ENCODE data around the gene VAC14. TPM values are rescaled to one million over a fixed set of nuclear protein-coding genes. Genes with fewer than 3 reads are reported as not detected.
A peak's percentile ranks its signal among the peaks of the same experiment; 100 is the strongest.
"Not testable (repeated sequence)": the region's sequence is repeated elsewhere in the genome, so short reads cannot be mapped to it uniquely, and the experiment has no call there.

Gene VAC14
- total RNA-seq, 4 donors from 2014 or later, result 31.1 to 47.0 (median 37.0) TPM

DNA sequence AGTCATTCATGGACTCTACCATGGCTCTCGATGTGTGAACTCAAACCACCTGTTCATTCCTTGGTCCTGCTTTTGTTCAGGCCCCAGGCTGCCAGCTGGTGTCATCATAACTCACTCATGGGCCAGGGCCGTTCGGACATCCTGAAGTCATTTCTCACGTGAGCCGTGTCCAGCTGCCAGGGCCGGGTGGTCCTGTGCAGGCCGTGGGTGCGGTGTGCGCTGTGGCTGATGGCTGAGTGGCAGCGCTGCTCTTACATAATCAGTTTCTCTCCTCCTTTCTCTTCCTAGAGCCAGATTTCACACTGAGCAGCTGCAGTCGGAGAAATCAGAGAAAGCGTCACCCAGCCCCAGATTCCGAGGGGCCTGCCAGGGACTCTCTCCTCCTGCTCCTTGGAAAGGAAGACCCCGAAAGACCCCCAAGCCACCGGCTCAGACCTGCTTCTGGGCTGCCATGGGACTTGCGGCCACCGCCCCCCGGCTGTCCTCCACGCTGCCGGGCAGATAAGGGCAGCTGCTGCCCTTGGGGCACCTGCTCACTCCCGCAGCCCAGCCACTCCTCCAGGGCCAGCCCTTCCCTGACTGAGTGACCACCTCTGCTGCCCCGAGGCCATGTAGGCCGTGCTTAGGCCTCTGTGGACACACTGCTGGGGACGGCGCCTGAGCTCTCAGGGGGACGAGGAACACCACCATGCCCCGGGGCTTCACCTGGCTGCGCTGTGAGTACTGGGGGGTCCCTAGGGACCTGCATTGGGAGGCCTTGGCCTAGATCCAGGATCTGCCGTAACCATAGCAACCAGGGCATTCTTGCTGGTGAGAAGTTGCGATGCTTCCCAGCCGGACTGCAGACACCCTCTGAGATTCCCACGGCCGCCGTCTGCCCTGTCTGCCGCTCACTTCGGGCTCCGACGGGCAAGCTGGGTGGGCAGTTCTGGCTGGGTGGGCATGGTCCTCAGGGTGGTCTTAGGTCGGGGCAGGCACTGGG is 154.4 kb downstream of the VAC14 start, which contains the start of gene IL34:
TSS of gene IL34 (plus strand) at position 300 of the 982 bp plus-strand sequence. CDS start at position 689, 389 bp downstream.
- peak within 1 kb of the TSS in 3 of 4 donors; percentile 14 to 40 (median 21) for H3K4me3 ChIP-seq
- no peaks in the 10 kb centered on the region for H3K36me3 ChIP-seq
- intact Hi-C loops (cut with DNase I), result no loop called here
- no peaks in the 10 kb centered on the region for H3K27me3 ChIP-seq
- WGBS, result 59% methylated on average over 22 of the region's 39 CpGs
- no peak for DNase-seq (ENCODE audit: extremely low spot score)
- TF ChIP-seq, protein P1, sequence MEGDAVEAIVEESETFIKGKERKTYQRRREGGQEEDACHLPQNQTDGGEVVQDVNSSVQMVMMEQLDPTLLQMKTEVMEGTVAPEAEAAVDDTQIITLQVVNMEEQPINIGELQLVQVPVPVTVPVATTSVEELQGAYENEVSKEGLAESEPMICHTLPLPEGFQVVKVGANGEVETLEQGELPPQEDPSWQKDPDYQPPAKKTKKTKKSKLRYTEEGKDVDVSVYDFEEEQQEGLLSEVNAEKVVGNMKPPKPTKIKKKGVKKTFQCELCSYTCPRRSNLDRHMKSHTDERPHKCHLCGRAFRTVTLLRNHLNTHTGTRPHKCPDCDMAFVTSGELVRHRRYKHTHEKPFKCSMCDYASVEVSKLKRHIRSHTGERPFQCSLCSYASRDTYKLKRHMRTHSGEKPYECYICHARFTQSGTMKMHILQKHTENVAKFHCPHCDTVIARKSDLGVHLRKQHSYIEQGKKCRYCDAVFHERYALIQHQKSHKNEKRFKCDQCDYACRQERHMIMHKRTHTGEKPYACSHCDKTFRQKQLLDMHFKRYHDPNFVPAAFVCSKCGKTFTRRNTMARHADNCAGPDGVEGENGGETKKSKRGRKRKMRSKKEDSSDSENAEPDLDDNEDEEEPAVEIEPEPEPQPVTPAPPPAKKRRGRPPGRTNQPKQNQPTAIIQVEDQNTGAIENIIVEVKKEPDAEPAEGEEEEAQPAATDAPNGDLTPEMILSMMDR (IDR thresholded peaks at IDR 0.05), result no peak
- TF ChIP-seq EP300 (IDR thresholded peaks at IDR 0.05) (no peak), POLR2AphosphoS5 (IDR thresholded peaks at IDR 0.05) (no peak), POLR2A (IDR thresholded peaks at IDR 0.05; ENCODE audit: low read depth) (no peak)
- peaks cover 0 to 15% (median 10%) of the 10 kb centered on the region in 4 donors for H3K4me1 ChIP-seq
- H3K9me3 ChIP-seq, result no peaks in the 10 kb centered on the region
- H3K27ac ChIP-seq (replicated peaks in 1 of 4), result peak within 1 kb of the TSS; percentile 21 to 69 (median 51)

DNA sequence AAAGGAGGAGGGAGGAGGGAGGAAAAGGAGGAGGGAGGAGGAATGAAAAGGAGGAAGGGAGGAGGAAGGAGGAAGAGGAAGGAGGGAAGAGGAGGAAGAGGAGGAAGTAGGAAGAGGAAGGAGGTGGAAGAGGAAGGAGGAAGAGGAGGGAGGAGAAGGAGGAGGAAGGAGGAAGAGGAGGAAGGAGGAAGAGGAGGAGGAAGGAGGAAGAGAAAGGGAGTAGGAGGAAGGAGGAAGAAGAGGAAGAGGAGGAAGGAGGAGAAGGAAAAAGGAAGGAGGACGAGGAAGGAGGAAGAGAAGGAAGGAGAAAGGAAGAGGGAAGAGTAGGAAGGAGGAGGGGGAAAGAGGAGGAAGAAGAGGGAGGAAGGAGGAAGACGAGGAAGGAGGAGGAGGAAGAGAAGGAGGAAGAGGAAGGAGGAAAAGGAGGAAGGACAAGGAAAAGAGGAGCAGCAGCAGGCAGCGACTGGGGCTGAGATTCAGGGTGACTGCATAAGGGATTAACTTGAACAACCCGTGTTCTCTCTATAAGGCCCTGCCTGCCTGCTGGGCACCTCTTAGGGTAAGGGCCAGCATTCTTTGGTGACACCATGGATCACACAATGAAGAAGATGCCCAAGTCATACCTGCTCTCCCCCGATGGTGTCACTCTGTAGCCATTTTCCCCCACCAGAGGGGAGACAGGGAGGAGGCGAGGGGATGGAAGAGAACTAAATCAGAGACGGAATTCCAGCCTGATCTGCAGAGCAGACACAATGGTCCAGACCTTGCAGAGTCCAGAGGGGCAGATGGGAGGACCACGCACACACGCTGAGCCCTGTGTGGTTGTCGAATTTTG is 156.0 kb downstream of the VAC14 start:
- no peaks in the 10 kb centered on the region for H3K9me3 ChIP-seq
- no peaks in the 10 kb centered on the region for H3K27me3 ChIP-seq
- no peak overlapping the region for H3K27ac ChIP-seq (replicated peaks in 1 of 4)
- DNase-seq (ENCODE audit: extremely low spot score), result no peak
- H3K4me3 ChIP-seq, result no peak overlapping the region
- peaks cover 0 to 15% (median 10%) of the 10 kb centered on the region in 4 donors for H3K4me1 ChIP-seq
- 89% methylated on average over 10 of the region's 10 CpGs for WGBS
- intact Hi-C loops (cut with DNase I), result no loop called here
- H3K36me3 ChIP-seq, result no peaks in the 10 kb centered on the region
- TF ChIP-seq POLR2A (IDR thresholded peaks at IDR 0.05; ENCODE audit: low read depth) (no peak), POLR2AphosphoS5 (IDR thresholded peaks at IDR 0.05) (no peak), EP300 (IDR thresholded peaks at IDR 0.05) (no peak)
- TF ChIP-seq, protein P1 (IDR thresholded peaks at IDR 0.05), result no peak

DNA sequence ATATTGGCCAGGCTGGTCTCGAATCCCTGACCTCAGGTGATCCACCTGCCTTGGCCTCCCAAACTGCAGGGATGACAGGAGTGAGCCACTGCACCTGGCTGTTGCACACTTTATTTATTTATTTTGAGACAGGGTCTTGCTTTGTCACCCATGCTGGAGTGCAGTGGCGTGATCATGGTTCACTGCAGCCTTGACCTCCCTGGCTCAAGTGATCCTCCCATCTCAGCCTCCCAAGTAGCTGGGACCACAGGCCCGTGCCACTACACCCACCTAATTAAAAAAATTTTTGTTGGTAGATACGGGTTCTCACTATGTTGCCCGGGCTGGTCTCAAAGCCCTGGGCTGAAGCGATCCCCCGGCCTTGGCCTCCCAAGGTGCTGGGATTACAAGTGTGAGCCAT is 157.7 kb downstream of the VAC14 start:
- H3K36me3 ChIP-seq; H3K27me3 ChIP-seq; H3K9me3 ChIP-seq; intact Hi-C loops (cut with DNase I); H3K4me3 ChIP-seq; DNase-seq (ENCODE audit: extremely low spot score); H3K27ac ChIP-seq (replicated peaks in 1 of 4): not testable (repeated sequence)
- WGBS, result 91% methylated on average over 7 of the region's 7 CpGs
- peaks cover 4 to 25% (median 20%) of the 10 kb centered on the region in 4 donors for H3K4me1 ChIP-seq

DNA sequence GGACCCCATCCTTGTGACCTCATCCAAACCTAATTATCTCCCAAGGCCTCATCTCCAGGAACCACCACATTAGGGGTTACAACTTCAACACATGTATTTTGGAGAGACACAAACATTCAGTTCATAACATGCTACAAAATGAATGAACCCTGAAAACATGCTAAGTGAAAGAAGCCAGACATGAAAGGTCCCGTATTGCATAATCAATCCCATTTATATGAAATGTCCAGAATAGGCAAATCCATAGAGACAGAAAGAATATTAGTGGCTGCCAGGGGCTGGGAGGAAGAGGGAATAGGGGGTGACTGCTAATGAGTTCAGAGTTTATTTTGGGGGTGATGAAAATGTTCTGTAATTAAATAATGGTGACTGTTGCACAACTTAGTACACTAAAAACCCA is 158.3 kb downstream of the VAC14 start:
- Histone ChIP-seq H3K27ac (replicated peaks in 1 of 4) (no peak overlapping the region), H3K27me3 (no peaks in the 10 kb centered on the region), H3K4me1 (peaks cover 4 to 23% (median 20%) of the 10 kb centered on the region in 4 donors), H3K36me3 (no peaks in the 10 kb centered on the region), H3K9me3 (no peaks in the 10 kb centered on the region), H3K4me3 (no peak overlapping the region)
- TF ChIP-seq, protein P1 (IDR thresholded peaks at IDR 0.05), result no peak
- no peak for TF ChIP-seq EP300 (IDR thresholded peaks at IDR 0.05)
- TF ChIP-seq POLR2AphosphoS5 (IDR thresholded peaks at IDR 0.05), result no peak
- no peak for TF ChIP-seq POLR2A (IDR thresholded peaks at IDR 0.05; ENCODE audit: low read depth)
- no peak for DNase-seq (ENCODE audit: extremely low spot score)
- WGBS, result 92% methylated on average over 1 of the region's 1 CpG
- intact Hi-C loops (cut with DNase I), result no loop called here

Data from esophagus muscularis mucosa (tissue), 4 donors.